HG03060 (cell line): Measurements from ENCODE around the gene BICDL2.

Experiments used
- ATAC-seq: cut with Tn5 transposase; IDR thresholded peaks from one replicate; pipeline ENCODE4 v1.9.1; 2021; ENCODE audit warnings: low read depth, moderate number of reproducible peaks; ENCODE audit not compliant: unreplicated experiment

Gene BICDL2

DNA sequence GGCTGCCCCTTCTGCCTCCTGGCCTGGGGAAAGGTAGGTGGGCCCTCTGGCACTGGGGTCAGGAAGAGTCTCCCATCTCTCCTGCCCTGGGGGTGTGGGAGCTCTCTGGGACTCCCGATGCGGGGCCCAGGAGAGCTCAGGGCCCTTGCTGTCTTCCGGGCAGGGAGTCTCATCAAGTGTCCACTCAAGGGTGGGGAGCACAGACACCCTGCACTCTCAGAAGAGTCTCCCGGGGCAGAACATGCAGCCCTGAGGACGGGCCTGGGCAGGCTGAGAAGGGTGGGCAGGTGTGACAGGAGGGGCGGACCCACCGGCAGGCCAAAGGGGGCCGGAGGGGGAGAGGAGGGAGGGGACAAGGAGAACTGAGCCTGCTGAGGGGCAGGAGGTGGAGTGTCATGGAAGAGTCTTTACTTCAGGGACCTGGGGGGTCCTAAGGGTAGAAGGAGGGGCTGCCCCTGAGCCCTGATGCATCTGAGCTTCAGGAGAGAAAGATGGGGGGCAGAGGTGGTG is 48.1 kb downstream of the BICDL2 start:
- no peak for ATAC-seq

DNA sequence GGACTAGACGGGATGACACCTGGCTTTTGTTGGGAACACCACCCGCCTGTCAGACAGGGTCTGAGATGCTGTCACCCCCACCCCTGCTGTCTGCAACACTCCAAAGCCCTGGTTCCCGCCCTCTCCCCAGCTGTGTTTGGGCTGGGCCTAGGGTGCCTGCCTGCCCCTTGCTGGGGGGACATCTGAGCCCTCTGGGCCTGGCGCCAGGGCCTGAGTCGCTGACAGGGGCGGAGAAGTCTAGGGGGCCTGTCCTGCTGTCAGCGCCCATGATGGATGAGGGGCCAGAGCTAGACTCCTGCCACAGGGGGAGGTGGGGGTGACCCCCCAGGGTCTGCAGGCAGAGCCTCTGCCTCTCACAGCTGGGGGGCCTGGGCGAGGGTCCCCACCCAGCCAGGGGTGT is 48.9 kb downstream of the BICDL2 start:
- ATAC-seq: no peak

DNA sequence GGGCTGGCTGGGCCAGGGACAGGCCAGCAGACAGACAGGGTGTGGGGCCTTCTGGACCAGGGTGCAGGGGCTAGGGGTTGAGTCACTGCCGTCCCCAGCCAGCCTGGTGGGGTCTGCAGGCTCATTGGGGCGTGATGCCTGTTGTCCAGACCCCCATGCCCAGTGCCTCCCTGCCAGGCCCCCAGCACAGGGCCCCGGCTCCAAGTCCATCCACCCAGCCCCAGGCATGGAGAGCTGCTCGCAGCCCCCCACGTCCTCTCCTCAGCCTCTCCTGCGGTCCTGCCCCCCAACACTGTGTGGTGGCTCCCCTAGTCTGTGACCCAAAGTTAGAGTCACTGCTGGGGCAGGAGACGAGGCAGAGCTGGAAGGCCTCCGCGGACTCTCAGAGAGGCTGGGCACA is 49.5 kb downstream of the BICDL2 start:
- ATAC-seq: no peak

- ATAC-seq: no peak
Measured at GRCh38 chr16:2986623-2987188, 50.0 kb downstream of the BICDL2 start.

DNA sequence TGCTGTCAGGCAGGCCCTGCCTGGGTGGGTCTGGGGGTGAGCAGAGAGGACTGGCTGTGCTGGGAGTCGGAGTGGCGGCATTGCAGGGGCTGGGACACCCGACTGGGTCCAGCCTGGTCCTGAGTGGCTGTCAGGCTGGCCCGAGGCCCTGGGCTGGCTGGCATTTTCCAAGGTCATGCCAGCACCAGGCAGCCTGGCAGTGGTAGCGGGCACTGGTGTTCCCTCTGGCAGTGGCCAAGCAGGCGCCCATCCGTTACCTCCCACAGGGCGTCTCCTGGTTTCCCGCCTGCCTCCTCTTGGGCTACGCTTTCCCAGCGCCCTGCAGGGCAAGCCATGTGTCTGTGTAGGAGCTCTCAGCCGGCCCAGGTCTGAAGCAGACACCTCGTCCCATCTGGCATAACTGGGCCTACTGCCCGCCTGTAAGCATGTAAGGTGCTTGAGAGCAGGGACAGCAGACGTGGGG is 50.8 kb downstream of the BICDL2 start:
- ATAC-seq: no peak

DNA sequence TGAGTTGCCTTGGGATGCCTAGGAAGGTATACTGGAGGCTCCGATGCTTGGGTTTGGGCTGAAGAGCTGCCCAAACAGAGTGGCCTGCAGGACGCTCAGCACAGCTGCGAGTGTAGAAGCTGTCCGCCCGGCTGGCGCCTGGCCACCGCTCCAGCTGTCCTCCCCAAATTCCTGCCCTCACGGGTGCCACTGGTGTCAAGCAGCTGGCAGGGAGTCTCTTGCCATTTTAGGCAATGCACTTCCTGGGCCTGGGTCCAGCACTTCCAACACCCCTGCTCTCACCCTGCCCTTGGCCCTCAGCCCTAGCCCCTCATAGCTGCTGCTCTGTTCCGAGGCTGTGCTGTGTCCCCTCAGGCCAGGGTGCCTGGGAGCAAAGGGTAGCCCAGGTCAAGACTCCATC is 51.3 kb downstream of the BICDL2 start:
- no peak for ATAC-seq

DNA sequence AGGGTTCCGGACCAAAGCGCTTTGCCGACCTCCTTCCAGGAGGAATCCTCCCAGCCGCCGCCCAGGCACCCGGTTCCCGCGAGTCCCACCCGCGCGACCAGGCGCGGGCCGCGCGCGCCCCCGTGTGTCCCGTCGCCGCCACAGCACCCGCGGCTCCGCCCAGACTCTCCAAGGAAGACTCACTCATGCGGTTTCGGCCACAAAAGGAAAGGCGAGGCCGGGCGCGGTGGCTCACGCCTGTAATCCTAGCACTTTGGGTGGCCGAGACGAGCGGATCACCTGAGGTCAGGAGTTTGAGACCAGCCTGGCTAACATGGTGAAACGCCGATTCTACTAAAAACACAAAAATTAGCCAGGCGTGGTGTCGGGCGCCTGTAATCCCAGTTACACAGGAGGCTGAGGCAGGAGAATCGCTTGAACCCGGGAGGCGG is 53.0 kb downstream of the BICDL2 start:
- ATAC-seq: no peak

GRCh38 chr16:2982402-2982801 is 54.3 kb downstream of the BICDL2 start:
- ATAC-seq: no peak

- ATAC-seq: no peak
Measured at GRCh38 chr16:2981899-2982250, 54.9 kb downstream of the BICDL2 start.

DNA sequence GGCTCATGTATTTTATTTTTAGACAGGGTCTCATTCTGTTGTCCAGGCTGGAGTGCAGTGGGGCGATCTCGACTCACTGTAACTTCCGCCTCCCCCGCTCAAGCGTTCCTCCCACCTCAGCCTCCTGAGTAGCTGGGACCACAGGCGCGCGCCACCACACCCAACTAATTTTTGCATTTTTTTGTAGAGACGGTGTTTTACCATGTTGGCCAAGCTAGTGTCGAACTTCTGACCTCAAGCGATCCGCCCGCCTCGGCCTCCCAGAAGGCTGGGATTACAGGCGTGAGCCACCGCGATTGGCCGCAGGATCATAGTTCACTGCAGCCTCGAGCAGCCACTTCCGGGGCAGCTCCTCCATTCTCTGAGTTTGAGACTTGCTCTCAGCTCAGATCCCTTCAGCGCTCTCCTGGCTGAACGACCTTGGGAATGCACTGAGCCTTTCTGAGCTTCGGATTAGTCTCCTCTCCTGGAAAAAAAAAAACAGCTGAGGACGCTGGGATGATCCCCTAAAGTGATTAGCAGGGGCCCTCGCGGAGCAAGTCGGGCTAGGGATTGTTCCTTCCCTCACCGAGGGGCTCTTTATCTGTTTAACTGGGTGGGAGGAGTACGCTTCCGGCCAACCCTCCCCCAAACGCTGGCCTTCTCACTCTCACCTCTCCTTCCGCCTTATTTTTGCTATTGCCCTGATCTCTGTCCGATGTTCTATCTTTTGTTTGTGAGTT is 55.4 kb downstream of the BICDL2 start:
- ATAC-seq: no peak

DNA sequence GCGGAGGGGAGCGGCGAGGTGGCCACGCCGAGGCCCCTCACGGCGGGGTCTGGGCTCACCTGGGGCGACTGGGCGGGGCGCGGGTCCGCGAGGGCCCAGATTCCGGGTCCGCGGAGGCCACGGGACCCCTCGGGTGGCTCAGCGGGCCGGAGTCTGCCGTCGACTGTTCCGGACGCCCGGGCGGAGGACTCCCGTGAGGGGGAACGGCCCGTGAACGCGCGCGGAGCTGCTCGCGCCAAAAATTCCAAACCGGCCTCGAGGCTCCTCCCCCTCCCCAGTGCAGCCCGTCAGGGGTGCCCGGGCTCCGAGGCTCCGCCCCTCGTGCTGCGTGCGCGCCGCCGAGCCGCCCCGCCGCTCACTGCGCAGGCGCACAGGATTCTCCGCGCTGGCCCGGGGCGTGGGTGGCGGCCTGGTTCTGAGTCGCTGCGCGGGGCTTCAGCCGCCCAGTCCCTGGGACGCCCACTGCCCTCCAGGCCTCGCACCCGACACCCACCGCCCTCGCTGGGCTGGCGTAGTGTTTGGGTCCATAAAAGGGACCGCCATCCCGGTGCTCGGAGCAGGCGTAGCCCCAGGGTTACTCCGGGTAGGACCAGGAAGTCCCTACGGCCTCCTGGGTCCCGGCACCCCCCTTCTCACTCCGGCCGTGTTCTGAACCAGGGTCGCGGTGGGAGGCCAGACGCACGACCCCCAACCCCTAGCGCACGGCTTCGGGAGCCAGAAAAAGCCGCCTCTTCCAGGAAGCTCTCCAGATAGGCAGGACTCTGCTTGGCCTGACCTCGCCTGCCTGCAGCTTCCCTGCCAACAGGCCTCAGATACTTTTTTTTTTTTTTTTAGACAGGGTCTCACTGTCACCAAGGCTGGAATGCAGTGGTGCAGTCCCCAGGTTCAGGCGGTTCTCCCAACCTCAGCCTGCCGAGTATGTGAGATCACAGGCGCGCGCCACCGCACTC is 56.2 kb downstream of the BICDL2 start, which contains the start of gene PKMYT1:
Gene PKMYT1 (minus strand): TSS at position 220 of the 950 bp plus-strand sequence. CDS start 789 bp downstream, outside the sequence.
- ATAC-seq: no peak

DNA sequence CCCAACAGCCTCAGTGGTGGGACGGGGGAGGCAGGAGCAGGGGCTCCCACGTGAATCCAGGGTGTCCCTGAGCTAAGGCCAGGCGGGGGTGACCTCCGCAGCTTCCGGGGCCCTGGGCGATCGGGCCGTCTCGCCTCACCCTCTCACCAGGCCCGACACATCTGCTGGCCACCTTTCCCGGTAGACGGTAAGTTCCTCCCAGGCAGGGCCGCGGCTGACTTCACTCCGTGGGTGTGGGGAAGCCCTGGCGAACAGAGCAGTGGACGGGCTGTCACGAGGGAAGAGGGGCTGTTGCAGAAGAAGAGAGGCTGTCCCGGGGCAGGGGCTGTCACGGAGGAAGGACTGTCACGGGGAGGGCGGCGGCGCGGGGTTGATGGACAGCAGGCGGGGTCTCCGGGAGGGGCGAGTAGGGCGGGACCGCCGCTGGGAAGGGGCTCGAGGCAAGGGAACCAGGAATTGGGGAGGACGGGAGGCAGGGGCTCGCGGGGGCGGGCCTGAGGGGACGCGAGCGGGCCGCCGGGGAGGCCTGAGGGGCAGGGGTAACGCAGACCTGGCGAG is 57.0 kb downstream of the BICDL2 start:
- ATAC-seq: no peak
